Activated CD4-positive, alpha-beta T cell treated with anti-CD3 and anti-CD28 coated beads, Interleukin-2, amount 50 U/mL, for 24 hours (primary cell): ENCODE measurements around the gene SLC6A17.

Experiments used
- DNase-seq, 2 donors: peaks; one replicate each; pipeline ENCODE4 v3.0.0-alpha.2; 2020; ENCODE audit warnings: low read depth in 1 of 2, low spot score in 1 of 2

The SLC6A17 gene

GRCh38 chr1:110150330-110151174, at the start of gene SLC6A17:
SLC6A17 (plus strand) TSS chr1:110150494; CDS start chr1:110166930, 16,436 bp downstream.
- DNase-seq: peak in 1 of 2 donors; percentile 13

- DNase-seq: no peak
These were observed 48.2 kb upstream of the SLC6A17 start for GRCh38 chr1:110102081-110102480.

GRCh38 chr1:110106013-110106941, 44.0 kb upstream of the SLC6A17 start:
- DNase-seq: peak; percentile 24 to 54

GRCh38 chr1:110107867-110108469, 42.3 kb upstream of the SLC6A17 start:
- no peak for DNase-seq

GRCh38 chr1:110111081-110111480, 39.2 kb upstream of the SLC6A17 start:
- no peak for DNase-seq

GRCh38 chr1:110112143-110112542, 38.2 kb upstream of the SLC6A17 start, which contains the start of gene UBL4B:
UBL4B (plus strand) TSS chr1:110112443; CDS start chr1:110112535, 92 bp downstream.
- DNase-seq: no peak

- no peak for DNase-seq
These were observed 37.6 kb upstream of the SLC6A17 start for GRCh38 chr1:110112656-110113055.

- DNase-seq: no peak
These were observed 36.7 kb upstream of the SLC6A17 start for GRCh38 chr1:110113551-110113950.

GRCh38 chr1:110114173-110114572, 36.1 kb upstream of the SLC6A17 start:
- no peak for DNase-seq

- DNase-seq: no peak
These were observed 35.5 kb upstream of the SLC6A17 start for GRCh38 chr1:110114784-110115183.

GRCh38 chr1:110118636-110119396, 31.5 kb upstream of the SLC6A17 start:
- peak in 1 of 2 donors; percentile 20 for DNase-seq

- no peak for DNase-seq
These were observed 30.5 kb upstream of the SLC6A17 start for GRCh38 chr1:110119843-110120242.

GRCh38 chr1:110120960-110121561, 29.2 kb upstream of the SLC6A17 start:
- DNase-seq: no peak

- DNase-seq: no peak
These were observed 27.1 kb upstream of the SLC6A17 start for GRCh38 chr1:110123224-110123623.

GRCh38 chr1:110125810-110126209, 24.5 kb upstream of the SLC6A17 start:
- no peak for DNase-seq

- DNase-seq: no peak
These were observed 20.1 kb upstream of the SLC6A17 start for GRCh38 chr1:110130113-110130591.

GRCh38 chr1:110130989-110131388, 19.3 kb upstream of the SLC6A17 start:
- no peak for DNase-seq

GRCh38 chr1:110132682-110133081, 17.6 kb upstream of the SLC6A17 start:
- DNase-seq: no peak

- no peak for DNase-seq
These were observed 16.9 kb upstream of the SLC6A17 start for GRCh38 chr1:110133436-110133835.

- no peak for DNase-seq
These were observed 16.2 kb upstream of the SLC6A17 start for GRCh38 chr1:110134050-110134595.
